GM23338 (cell line): ENCODE results near the gene ING4. TPM values are rescaled to one million over a fixed set of nuclear protein-coding genes. Genes with fewer than 3 reads are reported as not detected.
"Not testable (repeated sequence)": the region's sequence is repeated elsewhere in the genome, so short reads cannot be mapped to it uniquely, and the experiment has no call there.

Experiments used
- ATAC-seq: fragments of 200-7000 bp; cut with Tn5 transposase; 3 replicates; pipeline ENCODE4 v1.9.1; 2020
- DNase-seq: peaks from one replicate; pipeline ENCODE4 v3.0.0-alpha.2; 2015; ENCODE audit warnings: low spot score
- H2AFZ ChIP-seq: fragments of 200-600 bp; sonication (generic); 2 replicates; pipeline ENCODE4 v1.8.0; 2016; ENCODE audit warnings: antibody characterized with exemption, mild to moderate bottlenecking, moderate library complexity
- H3F3A ChIP-seq: fragments of 200-600 bp; sonication (generic); replicated peaks from 2 replicates; pipeline ENCODE4 v1.8.0; 2017; ENCODE audit warnings: antibody characterized with exemption, mixed run types, low read depth
- H3K27ac ChIP-seq: fragments of 200-600 bp; sonication (generic); 2 replicates; pipeline ENCODE4 v1.6.1; 2016; ENCODE audit warnings: low read depth
- H3K27me3 ChIP-seq: fragments of 200-600 bp; sonication (generic); 2 replicates; pipeline ENCODE4 v1.8.0; 2016; ENCODE audit warnings: mild to moderate bottlenecking, mixed run types, moderate library complexity; ENCODE audit not compliant: insufficient read depth
- H3K36me3 ChIP-seq: fragments of 200-600 bp; sonication (generic); 2 replicates; pipeline ENCODE4 v1.8.0; 2016; ENCODE audit warnings: mild to moderate bottlenecking; ENCODE audit not compliant: insufficient read depth
- H3K4me1 ChIP-seq: fragments of 200-600 bp; sonication (generic); 2 replicates; pipeline ENCODE4 v1.8.0; 2016; ENCODE audit warnings: mild to moderate bottlenecking, moderate library complexity; ENCODE audit not compliant: insufficient read depth
- H3K4me2 ChIP-seq: fragments of 200-600 bp; sonication (generic); 2 replicates; pipeline ENCODE4 v1.7.1; 2017; ENCODE audit warnings: mixed run types
- H3K4me3 ChIP-seq: fragments of 200-600 bp; sonication (generic); 2 replicates; pipeline ENCODE4 v1.6.1; 2016; ENCODE audit warnings: mixed run types
- H3K79me2 ChIP-seq: fragments of 200-600 bp; sonication (generic); replicated peaks from 2 replicates; pipeline ENCODE4 v1.8.0; 2017; ENCODE audit warnings: mild to moderate bottlenecking; ENCODE audit not compliant: insufficient read depth
- H3K9me2 ChIP-seq: fragments of 200-600 bp; sonication (generic); 2 replicates; pipeline ENCODE4 v1.8.0; 2017; ENCODE audit not compliant: insufficient read depth
- H4K20me1 ChIP-seq: fragments of 200-600 bp; sonication (generic); replicated peaks from 2 replicates; pipeline ENCODE4 v1.8.0; 2017; ENCODE audit warnings: mild to moderate bottlenecking; ENCODE audit not compliant: insufficient read depth
- H3K27ac Mint-ChIP-seq: 2 replicates; pipeline ENCODE4 v1.8.0; 2020; ENCODE audit warnings: inconsistent platforms, mild to moderate bottlenecking, moderate library complexity, mixed read lengths
- H3K27me3 Mint-ChIP-seq: 3 replicates; pipeline ENCODE4 v1.8.0; 2022; ENCODE audit warnings: low read depth, mild to moderate bottlenecking, moderate library complexity, mixed read lengths, inconsistent platforms; ENCODE audit not compliant: insufficient read depth, poor library complexity
- H3K36me3 Mint-ChIP-seq: 3 replicates; pipeline ENCODE4 v1.8.0; 2021; ENCODE audit warnings: low read depth, mild to moderate bottlenecking, inconsistent platforms, moderate library complexity, mixed read lengths
- H3K4me1 Mint-ChIP-seq: 3 replicates; pipeline ENCODE4 v1.8.0; 2020; ENCODE audit warnings: mild to moderate bottlenecking, inconsistent platforms, mixed read lengths
- H3K4me3 Mint-ChIP-seq: 3 replicates; pipeline ENCODE4 v1.8.0; 2021; ENCODE audit warnings: moderate library complexity, mild to moderate bottlenecking, inconsistent platforms, mixed read lengths
- H3K9me3 Mint-ChIP-seq: 3 replicates; pipeline ENCODE4 v1.8.0; 2020; ENCODE audit warnings: moderate library complexity, mild to moderate bottlenecking, inconsistent platforms, mixed read lengths
- CREB1 ChIP-seq: fragments of 250-450 bp; sonication (Bioruptor Pico); IDR thresholded peaks from 2 replicates; pipeline ENCODE4 v1.5.0; 2020; ENCODE audit warnings: low read depth, mild to moderate bottlenecking, moderate library complexity
- NANOG ChIP-seq: IDR thresholded peaks from 2 replicates; pipeline ENCODE4 v1.6.1; 2016; ENCODE audit warnings: antibody characterized with exemption, borderline replicate concordance
- ZNF114 ChIP-seq: fragments of 250-450 bp; sonication (Bioruptor Pico); IDR thresholded peaks from 2 replicates; pipeline ENCODE4 v1.5.0; 2020; ENCODE audit warnings: mild to moderate bottlenecking, moderate library complexity
- ZNF331 ChIP-seq: fragments of 250-450 bp; sonication (Bioruptor Pico); IDR thresholded peaks from 2 replicates; pipeline ENCODE4 v1.5.0; 2020; ENCODE audit warnings: low read depth, mild to moderate bottlenecking, moderate library complexity
- polyA plus RNA-seq: library from polyadenylated mRNA; unstranded; fragments of >200 nt; fragmentation: Nextera tagmentation; extraction: Ambion mirVana; gene quantifications from 2 replicates; pipeline ENCODE4 v1.2.1, GENCODE V29; 2016
- total RNA-seq: library from RNA; depleted of rRNA; stranded (reverse); fragments of >200 nt; shearing (Covaris generic); gene quantifications from 2 replicates; pipeline ENCODE4 v1.2.3, GENCODE V29; 2014
- TF ChIP-seq, protein P1 (sequence below), 2 experiments: fragments of 200-600 bp in 1 of 2; sonication (generic) in 1 of 2; conservative IDR thresholded peaks; 2 replicates each; pipeline versions ENCODE4 v1.5.1 to v1.6.1; 2016 to 2017; ENCODE audit warnings: antibody characterized with exemption in 2 of 2, low read depth in 2 of 2, mild to moderate bottlenecking in 2 of 2, moderate library complexity in 1 of 2
- TF ChIP-seq, protein P2 (sequence below): IDR thresholded peaks from one replicate; pipeline ENCODE4 v1.6.1; 2018; ENCODE audit warnings: antibody characterized with exemption; ENCODE audit not compliant: unreplicated experiment

The ING4 gene
- total and polyA plus RNA-seq, 2 experiments from 2014 or later: 22.0 to 29.6 TPM

- TF ChIP-seq CREB1 (CRISPR knock-in tag): peak; percentile 99
Observed at GRCh38 chr12:6662906-6663742, at the start of gene ING4 (continued).

DNA sequence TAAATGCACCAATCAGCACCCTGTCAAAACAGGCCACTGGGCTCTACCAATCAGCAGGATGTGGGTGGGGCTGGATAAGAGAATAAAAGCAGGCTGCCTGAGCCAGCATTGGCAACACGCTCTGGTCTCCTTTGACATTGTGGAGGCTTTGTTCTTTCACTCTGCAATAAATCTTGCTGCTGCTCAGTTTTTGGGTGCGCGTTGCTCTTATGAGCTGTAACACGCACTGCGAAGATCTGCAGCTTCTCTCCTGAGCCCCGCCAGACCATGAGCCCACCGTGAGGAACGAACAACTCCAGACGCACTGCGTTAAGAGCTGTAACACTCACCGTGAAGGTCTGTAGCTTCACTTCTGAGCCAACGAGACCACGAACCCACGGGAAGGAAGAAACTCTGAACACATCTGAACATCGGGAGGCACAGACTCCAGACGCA is 46.1 kb upstream of the ING4 start:
- no peak overlapping the region for H3K4me3 ChIP-seq
- H3K4me2 ChIP-seq: no peak overlapping the region
- H3K27me3 Mint-ChIP-seq: peaks cover 6% of the 10 kb centered on the region
- no peaks in the 10 kb centered on the region for H3K4me1 Mint-ChIP-seq
- no peaks in the 10 kb centered on the region for H3K36me3 ChIP-seq
- no peak overlapping the region for H2AFZ ChIP-seq
- H3F3A ChIP-seq: no peaks in the 10 kb centered on the region
- no peak overlapping the region for H3K27ac Mint-ChIP-seq
- no peak for TF ChIP-seq ZNF114 (CRISPR knock-in tag)
- TF ChIP-seq, protein P1, sequence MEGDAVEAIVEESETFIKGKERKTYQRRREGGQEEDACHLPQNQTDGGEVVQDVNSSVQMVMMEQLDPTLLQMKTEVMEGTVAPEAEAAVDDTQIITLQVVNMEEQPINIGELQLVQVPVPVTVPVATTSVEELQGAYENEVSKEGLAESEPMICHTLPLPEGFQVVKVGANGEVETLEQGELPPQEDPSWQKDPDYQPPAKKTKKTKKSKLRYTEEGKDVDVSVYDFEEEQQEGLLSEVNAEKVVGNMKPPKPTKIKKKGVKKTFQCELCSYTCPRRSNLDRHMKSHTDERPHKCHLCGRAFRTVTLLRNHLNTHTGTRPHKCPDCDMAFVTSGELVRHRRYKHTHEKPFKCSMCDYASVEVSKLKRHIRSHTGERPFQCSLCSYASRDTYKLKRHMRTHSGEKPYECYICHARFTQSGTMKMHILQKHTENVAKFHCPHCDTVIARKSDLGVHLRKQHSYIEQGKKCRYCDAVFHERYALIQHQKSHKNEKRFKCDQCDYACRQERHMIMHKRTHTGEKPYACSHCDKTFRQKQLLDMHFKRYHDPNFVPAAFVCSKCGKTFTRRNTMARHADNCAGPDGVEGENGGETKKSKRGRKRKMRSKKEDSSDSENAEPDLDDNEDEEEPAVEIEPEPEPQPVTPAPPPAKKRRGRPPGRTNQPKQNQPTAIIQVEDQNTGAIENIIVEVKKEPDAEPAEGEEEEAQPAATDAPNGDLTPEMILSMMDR (conservative IDR thresholded peaks at IDR 0.05; ENCODE audit: low read depth in 2 of 2): no peak
- no peak for TF ChIP-seq ZNF331 (CRISPR knock-in tag)
- no peak for TF ChIP-seq NANOG
- no peaks in the 10 kb centered on the region; the same call in 2 of the 3 replicates for H3K9me3 Mint-ChIP-seq
- ATAC-seq: no peak
- no peaks in the 10 kb centered on the region for H3K9me2 ChIP-seq
- H3K27me3 ChIP-seq: no peaks in the 10 kb centered on the region
- no peak for DNase-seq
- no peaks in the 10 kb centered on the region for H3K79me2 ChIP-seq
- no peaks in the 10 kb centered on the region for H4K20me1 ChIP-seq
- no peak overlapping the region; the same call in 2 of the 3 replicates for H3K4me3 Mint-ChIP-seq
- H3K4me1 ChIP-seq: no peaks in the 10 kb centered on the region
- no peak overlapping the region for H3K27ac ChIP-seq
- peaks cover 8% of the 10 kb centered on the region; the same call in 2 of the 3 replicates for H3K36me3 Mint-ChIP-seq

- H3K79me2 ChIP-seq, H3K4me3 Mint-ChIP-seq, H3K4me2 ChIP-seq, H3F3A ChIP-seq, H3K9me3 Mint-ChIP-seq, H3K4me3 ChIP-seq, H3K36me3 ChIP-seq, H3K27ac Mint-ChIP-seq, H2AFZ ChIP-seq, H3K4me1 Mint-ChIP-seq, H3K36me3 Mint-ChIP-seq, H3K9me2 ChIP-seq, H3K4me1 ChIP-seq, H3K27me3 ChIP-seq, H3K27ac ChIP-seq, DNase-seq, H3K27me3 Mint-ChIP-seq, ATAC-seq, H4K20me1 ChIP-seq: not testable (repeated sequence)
Observed at GRCh38 chr12:6708351-6708750, 45.4 kb upstream of the ING4 start.

DNA sequence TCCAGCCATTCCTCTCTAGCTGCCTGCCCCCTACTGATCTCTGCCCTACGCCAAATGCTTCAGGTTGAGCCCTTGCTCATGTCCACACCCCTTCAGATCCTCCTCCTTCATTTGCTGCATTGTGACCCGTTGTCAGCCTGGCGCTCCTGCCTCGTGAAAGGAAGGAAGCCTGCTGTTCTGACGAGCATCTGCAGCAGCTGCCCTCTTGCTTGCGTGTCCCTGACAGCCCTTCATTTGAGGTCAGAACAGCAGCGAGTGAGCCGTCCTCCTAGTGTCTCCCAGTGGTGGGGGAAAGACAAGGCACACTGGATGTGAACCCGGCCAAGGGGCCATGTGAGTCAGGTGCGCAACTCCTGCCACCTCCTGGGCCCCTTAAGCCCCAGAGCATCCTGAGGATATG is 40.7 kb upstream of the ING4 start:
- Mint-ChIP-seq H3K27ac (no peak overlapping the region), H3K27me3 (peaks cover 34% of the 10 kb centered on the region), H3K4me1 (peaks cover 17% of the 10 kb centered on the region), H3K4me3 (peak overlapping the region; percentile 16; the same call in 2 of the 3 replicates), H3K9me3 (peaks cover 4% of the 10 kb centered on the region), H3K36me3 (peaks cover under 1% of the 10 kb centered on the region; the same call in 1 of the 3 replicates)
- H3F3A ChIP-seq: peaks cover 14% of the 10 kb centered on the region; the same call in 1 of the 2 replicates
- ATAC-seq (peak; percentile 27), DNase-seq (peak; percentile 69)
- H3K27me3 ChIP-seq: peaks cover 28% of the 10 kb centered on the region
- no peaks in the 10 kb centered on the region for H3K36me3 ChIP-seq
- H3K4me3 ChIP-seq: no peak overlapping the region; the same call in 1 of the 2 replicates
- no peak overlapping the region for H2AFZ ChIP-seq
- peak overlapping the region; percentile 38; the same call in 1 of the 2 replicates for H3K4me2 ChIP-seq
- H3K4me1 ChIP-seq: peaks cover 8% of the 10 kb centered on the region
- TF ChIP-seq, protein P1 (conservative IDR thresholded peaks at IDR 0.05; ENCODE audit: low read depth in 2 of 2): peak in 1 of 2 experiments; percentile 16; a peak in 1 of 4 replicates
- TF ChIP-seq, protein P2, sequence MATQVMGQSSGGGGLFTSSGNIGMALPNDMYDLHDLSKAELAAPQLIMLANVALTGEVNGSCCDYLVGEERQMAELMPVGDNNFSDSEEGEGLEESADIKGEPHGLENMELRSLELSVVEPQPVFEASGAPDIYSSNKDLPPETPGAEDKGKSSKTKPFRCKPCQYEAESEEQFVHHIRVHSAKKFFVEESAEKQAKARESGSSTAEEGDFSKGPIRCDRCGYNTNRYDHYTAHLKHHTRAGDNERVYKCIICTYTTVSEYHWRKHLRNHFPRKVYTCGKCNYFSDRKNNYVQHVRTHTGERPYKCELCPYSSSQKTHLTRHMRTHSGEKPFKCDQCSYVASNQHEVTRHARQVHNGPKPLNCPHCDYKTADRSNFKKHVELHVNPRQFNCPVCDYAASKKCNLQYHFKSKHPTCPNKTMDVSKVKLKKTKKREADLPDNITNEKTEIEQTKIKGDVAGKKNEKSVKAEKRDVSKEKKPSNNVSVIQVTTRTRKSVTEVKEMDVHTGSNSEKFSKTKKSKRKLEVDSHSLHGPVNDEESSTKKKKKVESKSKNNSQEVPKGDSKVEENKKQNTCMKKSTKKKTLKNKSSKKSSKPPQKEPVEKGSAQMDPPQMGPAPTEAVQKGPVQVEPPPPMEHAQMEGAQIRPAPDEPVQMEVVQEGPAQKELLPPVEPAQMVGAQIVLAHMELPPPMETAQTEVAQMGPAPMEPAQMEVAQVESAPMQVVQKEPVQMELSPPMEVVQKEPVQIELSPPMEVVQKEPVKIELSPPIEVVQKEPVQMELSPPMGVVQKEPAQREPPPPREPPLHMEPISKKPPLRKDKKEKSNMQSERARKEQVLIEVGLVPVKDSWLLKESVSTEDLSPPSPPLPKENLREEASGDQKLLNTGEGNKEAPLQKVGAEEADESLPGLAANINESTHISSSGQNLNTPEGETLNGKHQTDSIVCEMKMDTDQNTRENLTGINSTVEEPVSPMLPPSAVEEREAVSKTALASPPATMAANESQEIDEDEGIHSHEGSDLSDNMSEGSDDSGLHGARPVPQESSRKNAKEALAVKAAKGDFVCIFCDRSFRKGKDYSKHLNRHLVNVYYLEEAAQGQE: no peak
- no peaks in the 10 kb centered on the region for H3K9me2 ChIP-seq
- 0 out of 2 replicates have a peak, but pooled peaks cover 3% of the 10 kb centered on the region for H3K79me2 ChIP-seq
- no peak overlapping the region for H3K27ac ChIP-seq
- no peaks in the 10 kb centered on the region for H4K20me1 ChIP-seq
